H9 (cell line): Measurements from ENCODE around the gene C12orf57. TPM values are rescaled to one million over a fixed set of nuclear protein-coding genes. Genes with fewer than 3 reads are reported as not detected.

Experiments
- DNase-seq: peaks from one replicate; pipeline ENCODE4 v3.0.0-alpha.2; 2017
- H2AFZ ChIP-seq: one replicate; pipeline ENCODE4 v1.6.1; 2013; ENCODE audit warnings: mild to moderate bottlenecking, low read length, control low read depth, moderate library complexity
- H2AK5ac ChIP-seq: 2 replicates; pipeline ENCODE4 v1.6.1; 2013; ENCODE audit warnings: low read length, control low read depth, mixed read lengths; ENCODE audit not compliant: insufficient read length
- H2BK120ac ChIP-seq: one replicate; pipeline ENCODE4 v1.6.1; 2013; ENCODE audit warnings: low read depth, mild to moderate bottlenecking, low read length, control low read depth, inconsistent platforms; ENCODE audit not compliant: poor library complexity, severe bottlenecking
- H2BK12ac ChIP-seq: 2 replicates; pipeline ENCODE4 v1.6.1; 2013; ENCODE audit warnings: low read length, control low read depth, mixed read lengths, low read depth; ENCODE audit not compliant: insufficient read length
- H2BK15ac ChIP-seq: 2 replicates; pipeline ENCODE4 v1.6.1; 2013; ENCODE audit warnings: low read depth, low read length, control low read depth
- H2BK20ac ChIP-seq: one replicate; pipeline ENCODE4 v1.6.1; 2013; ENCODE audit warnings: low read depth, mild to moderate bottlenecking, low read length, control low read depth, inconsistent platforms; ENCODE audit not compliant: poor library complexity, severe bottlenecking
- H2BK5ac ChIP-seq: 2 replicates; pipeline ENCODE4 v1.6.1; 2013; ENCODE audit warnings: low read length, control low read depth, mixed read lengths; ENCODE audit not compliant: insufficient read length
- H3K14ac ChIP-seq: 2 replicates; pipeline ENCODE4 v1.6.1; 2013; ENCODE audit warnings: low read length, control low read depth; ENCODE audit not compliant: insufficient read depth
- H3K18ac ChIP-seq: 2 replicates; pipeline ENCODE4 v1.6.1; 2013; ENCODE audit warnings: low read depth, mild to moderate bottlenecking, mixed read lengths, low read length, control low read depth; ENCODE audit not compliant: insufficient read length
- H3K23ac ChIP-seq: 2 replicates; pipeline ENCODE4 v1.6.1; 2013; ENCODE audit warnings: low read length, control low read depth, mixed read lengths, low read depth; ENCODE audit not compliant: insufficient read length
- H3K23me2 ChIP-seq: 2 replicates; pipeline ENCODE4 v1.6.1; 2013; ENCODE audit warnings: low read depth, mild to moderate bottlenecking, mixed read lengths, low read length, control low read depth; ENCODE audit not compliant: insufficient read length, poor library complexity, severe bottlenecking
- H3K27ac ChIP-seq: 2 replicates; pipeline ENCODE4 v1.5.1; 2013; ENCODE audit warnings: low read length, control low read depth, mixed read lengths, low read depth; ENCODE audit not compliant: insufficient read length
- H3K27me3 ChIP-seq: 2 replicates; pipeline ENCODE4 v1.6.1; 2013; ENCODE audit warnings: low read length, control low read depth, inconsistent platforms; ENCODE audit not compliant: insufficient read depth
- H3K4ac ChIP-seq: 2 replicates; pipeline ENCODE4 v1.6.1; 2013; ENCODE audit warnings: low read depth, mild to moderate bottlenecking, control low read depth, inconsistent platforms, low read length, moderate library complexity
- H3K4me1 ChIP-seq: 2 replicates; pipeline ENCODE4 v1.6.1; 2013; ENCODE audit warnings: low read length, control low read depth, inconsistent platforms; ENCODE audit not compliant: insufficient read depth
- H3K4me2 ChIP-seq: 2 replicates; pipeline ENCODE4 v1.6.1; 2013; ENCODE audit warnings: low read length, control low read depth, mixed read lengths; ENCODE audit not compliant: insufficient read length, insufficient read depth
- H3K56ac ChIP-seq: 2 replicates; pipeline ENCODE4 v1.6.1; 2013; ENCODE audit warnings: low read depth, mild to moderate bottlenecking, mixed read lengths, low read length, control low read depth; ENCODE audit not compliant: insufficient read length
- H3K79me1 ChIP-seq: 2 replicates; pipeline ENCODE4 v1.6.1; 2013; ENCODE audit warnings: low read depth, mild to moderate bottlenecking, moderate library complexity, low read length, control low read depth, inconsistent platforms; ENCODE audit not compliant: insufficient read depth, poor library complexity, severe bottlenecking
- H3K79me2 ChIP-seq: 2 replicates; pipeline ENCODE4 v1.6.1; 2013; ENCODE audit warnings: low read length, control low read depth, inconsistent platforms; ENCODE audit not compliant: insufficient read depth
- H3K9ac ChIP-seq: 2 replicates; pipeline ENCODE4 v1.6.1; 2013; ENCODE audit warnings: low read length, control low read depth, mixed read lengths; ENCODE audit not compliant: insufficient read length; ENCODE audit errors: extremely low read depth
- H3K9me3 ChIP-seq: one replicate; pipeline ENCODE4 v1.6.1; 2013; ENCODE audit warnings: low read depth, low read length, inconsistent platforms; ENCODE audit not compliant: control insufficient read depth
- H3T11ph ChIP-seq: one replicate; pipeline ENCODE4 v1.6.1; 2013; ENCODE audit warnings: mild to moderate bottlenecking, low read length, control low read depth, inconsistent platforms
- H4K20me1 ChIP-seq: one replicate; pipeline ENCODE4 v1.6.1; 2013; ENCODE audit not compliant: control insufficient read depth, insufficient read length, insufficient read depth
- H4K5ac ChIP-seq: 2 replicates; pipeline ENCODE4 v1.6.1; 2013; ENCODE audit warnings: low read depth, mild to moderate bottlenecking, mixed read lengths, low read length, control low read depth; ENCODE audit not compliant: insufficient read length
- H4K8ac ChIP-seq: replicated peaks from 2 replicates; pipeline ENCODE4 v1.6.1; 2013; ENCODE audit warnings: low read length, control low read depth, mixed read lengths, low read depth; ENCODE audit not compliant: insufficient read length
- H4K91ac ChIP-seq: 2 replicates; pipeline ENCODE4 v1.6.1; 2013; ENCODE audit warnings: low read depth, mild to moderate bottlenecking, moderate library complexity, mixed read lengths, low read length, control low read depth; ENCODE audit not compliant: insufficient read length
- H3K27ac Mint-ChIP-seq, 3 experiments: 2 replicates in 2 of 3; 3 replicates in 1 of 3; pipeline ENCODE4 v1.8.0; 2020 to 2021; ENCODE audit warnings: mixed read lengths in 3 of 3, mild to moderate bottlenecking in 1 of 3, moderate library complexity in 1 of 3
- H3K27me3 Mint-ChIP-seq: 2 replicates; pipeline ENCODE4 v1.8.0; 2021; ENCODE audit warnings: low read depth, mild to moderate bottlenecking, moderate library complexity, mixed read lengths
- H3K36me3 Mint-ChIP-seq, 3 experiments: 2 replicates in 2 of 3; 3 replicates in 1 of 3; pipeline ENCODE4 v1.8.0; 2020 to 2021; ENCODE audit warnings: low read depth in 3 of 3, mixed read lengths in 3 of 3; ENCODE audit not compliant: insufficient read depth in 1 of 3
- H3K4me1 Mint-ChIP-seq, 2 experiments: 2 replicates each; pipeline ENCODE4 v1.8.0; 2020; ENCODE audit warnings: mixed read lengths in 2 of 2
- H3K4me3 Mint-ChIP-seq, 2 experiments: 2 replicates in 1 of 2; 3 replicates in 1 of 2; pipeline ENCODE4 v1.8.0; 2020 to 2021; ENCODE audit warnings: mild to moderate bottlenecking in 2 of 2, mixed read lengths in 2 of 2, moderate library complexity in 1 of 2
- H3K9me3 Mint-ChIP-seq, 2 experiments: 2 replicates in 1 of 2; 3 replicates in 1 of 2; pipeline ENCODE4 v1.8.0; 2020; ENCODE audit warnings: mild to moderate bottlenecking in 2 of 2, mixed read lengths in 2 of 2, moderate library complexity in 1 of 2
- WGBS: extraction: QIAGEN DNeasy Blood & Tissue Kit; methylation state at CpG from one replicate; pipeline ENCODE4 v1.1.7; 2013; ENCODE audit warnings: missing lambda C conversion rate, low lambda C conversion rate, mixed read lengths; ENCODE audit not compliant: insufficient read length; ENCODE audit errors: extremely low coverage; 5-methylcytosine and 5-hydroxymethylcytosine counted together
- total RNA-seq: library from RNA; stranded (reverse); gene quantifications from 2 replicates; pipeline ENCODE4 v1.2.1, GENCODE V29; 2021
- TF ChIP-seq, protein P1 (sequence below): fragments of 200-600 bp; sonication (generic); conservative IDR thresholded peaks from 3 replicates; pipeline ENCODE4 v1.8.0; 2021; ENCODE audit warnings: antibody characterized with exemption, mild to moderate bottlenecking

The C12orf57 gene
- total RNA-seq, 1 experiment from 2014 or later: 195 TPM

DNA sequence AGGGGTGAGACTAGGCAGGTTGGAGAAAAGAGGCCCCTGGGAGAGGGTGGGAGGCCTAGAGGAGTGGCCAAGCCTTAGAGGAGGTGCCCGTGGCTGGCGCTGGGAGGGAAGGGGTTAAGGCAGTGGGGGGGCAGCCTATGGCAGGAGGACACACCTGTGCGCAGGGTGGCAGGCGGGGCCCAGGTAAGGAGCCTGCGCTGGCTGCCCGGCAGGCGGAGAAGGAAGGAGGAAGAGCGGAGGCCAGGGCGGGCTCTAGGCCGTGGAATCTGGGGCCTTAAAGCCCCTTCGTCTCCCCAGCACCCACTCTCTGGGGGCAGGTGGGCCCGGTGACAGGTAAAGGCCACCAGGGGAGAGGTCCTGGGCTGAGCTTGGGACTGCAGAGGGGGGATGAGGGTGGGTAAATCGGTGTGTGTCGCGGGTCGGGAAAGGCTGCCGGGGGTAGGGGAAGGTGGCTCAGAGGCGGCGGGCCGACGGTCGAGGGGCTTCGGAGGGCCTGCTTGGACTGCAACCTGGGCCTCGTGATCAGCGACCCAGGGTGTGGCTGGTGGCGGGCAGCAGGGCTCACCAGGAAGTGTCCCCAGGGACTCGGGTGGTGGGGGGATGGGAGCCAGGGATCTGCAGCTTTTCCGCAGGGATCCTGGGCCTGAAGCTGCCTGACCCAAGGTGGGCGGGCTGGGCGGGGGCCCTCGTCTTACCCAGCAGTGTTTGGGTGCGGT is 19.4 kb downstream of the C12orf57 start:
- Mint-ChIP-seq H3K4me3 (peak overlapping the region in 1 of 2 experiments; percentile 82; a peak in 2 of 5 replicates), H3K36me3 (peaks cover 24 to 41% (median 30%) of the 10 kb centered on the region in 3 experiments), H3K9me3 (no peaks in the 10 kb centered on the region), H3K4me1 (peaks cover 45 to 60% of the 10 kb centered on the region in 2 experiments), H3K27ac (peak overlapping the region in 2 of 3 experiments; percentile 98 to 99; a peak in 5 of 7 replicates), H3K27me3 (no peaks in the 10 kb centered on the region; the same call in 1 of the 2 replicates)
- Histone ChIP-seq H3K9ac (peak overlapping the region; percentile 54), H2AK5ac (no peak overlapping the region), H4K91ac (peak overlapping the region; percentile 10), H3T11ph (no peak overlapping the region), H2BK5ac (no peak overlapping the region), H3K14ac (peak overlapping the region; percentile 88), H3K9me3 (no peaks in the 10 kb centered on the region), H2BK120ac (no peak overlapping the region), H2BK20ac (no peak overlapping the region), H3K4me2 (peak overlapping the region; percentile 72), H2BK12ac (no peak overlapping the region), H3K27me3 (no peaks in the 10 kb centered on the region), H3K18ac (peak overlapping the region; percentile 81), H4K8ac (no peak overlapping the region), H2AFZ (no peak overlapping the region), H3K23ac (no peak overlapping the region), H3K56ac (no peak overlapping the region), H3K23me2 (peaks cover 17% of the 10 kb centered on the region), H4K20me1 (peaks cover 2% of the 10 kb centered on the region), H3K27ac (no peak overlapping the region), H3K79me2 (no peaks in the 10 kb centered on the region; the same call in 1 of the 2 replicates), H3K4me1 (peaks cover 6% of the 10 kb centered on the region; the same call in 1 of the 2 replicates), H4K5ac (no peak overlapping the region), H3K4ac (no peak overlapping the region), H3K79me1 (no peaks in the 10 kb centered on the region), H2BK15ac (no peak overlapping the region)
- TF ChIP-seq, protein P1, sequence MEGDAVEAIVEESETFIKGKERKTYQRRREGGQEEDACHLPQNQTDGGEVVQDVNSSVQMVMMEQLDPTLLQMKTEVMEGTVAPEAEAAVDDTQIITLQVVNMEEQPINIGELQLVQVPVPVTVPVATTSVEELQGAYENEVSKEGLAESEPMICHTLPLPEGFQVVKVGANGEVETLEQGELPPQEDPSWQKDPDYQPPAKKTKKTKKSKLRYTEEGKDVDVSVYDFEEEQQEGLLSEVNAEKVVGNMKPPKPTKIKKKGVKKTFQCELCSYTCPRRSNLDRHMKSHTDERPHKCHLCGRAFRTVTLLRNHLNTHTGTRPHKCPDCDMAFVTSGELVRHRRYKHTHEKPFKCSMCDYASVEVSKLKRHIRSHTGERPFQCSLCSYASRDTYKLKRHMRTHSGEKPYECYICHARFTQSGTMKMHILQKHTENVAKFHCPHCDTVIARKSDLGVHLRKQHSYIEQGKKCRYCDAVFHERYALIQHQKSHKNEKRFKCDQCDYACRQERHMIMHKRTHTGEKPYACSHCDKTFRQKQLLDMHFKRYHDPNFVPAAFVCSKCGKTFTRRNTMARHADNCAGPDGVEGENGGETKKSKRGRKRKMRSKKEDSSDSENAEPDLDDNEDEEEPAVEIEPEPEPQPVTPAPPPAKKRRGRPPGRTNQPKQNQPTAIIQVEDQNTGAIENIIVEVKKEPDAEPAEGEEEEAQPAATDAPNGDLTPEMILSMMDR: peak; percentile 11; the same call in 1 of the 3 replicates
- WGBS: no CpG with 5 or more reads among the region's 32 CpGs
- peak; percentile 96 for DNase-seq
